GM21786 (cell line): ENCODE measurements around the gene STX10.
A peak's percentile ranks its signal among the peaks of the same experiment; 100 is the strongest.

Source experiments
- ATAC-seq: cut with Tn5 transposase; IDR thresholded peaks from one replicate; pipeline ENCODE4 v1.9.1; 2021; ENCODE audit not compliant: unreplicated experiment

STX10 gene

GRCh38 chr19:13121551-13122274 lies 28.5 kb downstream of the STX10 start:
- no peak for ATAC-seq

DNA sequence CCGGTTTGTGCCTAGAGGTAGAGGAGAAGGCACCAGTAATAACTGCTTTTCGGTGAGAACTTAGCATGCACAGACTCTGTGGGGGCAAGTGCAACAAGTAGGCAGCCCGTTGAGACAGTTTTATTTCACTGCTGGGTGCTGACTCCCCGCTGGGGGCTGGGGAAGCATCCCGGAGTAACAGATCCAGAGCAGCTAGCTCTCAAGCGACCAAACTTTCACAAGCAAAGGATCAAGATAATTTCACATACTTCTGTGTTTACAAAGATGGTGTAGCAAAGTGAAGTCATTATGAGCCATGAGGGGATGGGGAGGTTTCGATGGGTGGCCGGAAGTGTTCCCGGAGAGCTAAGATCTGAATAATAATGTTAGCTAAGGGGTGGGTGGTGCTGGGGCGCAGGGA lies 29.4 kb downstream of the STX10 start:
- ATAC-seq = no peak

GRCh38 chr19:13120031-13120430 lies 30.1 kb downstream of the STX10 start:
- ATAC-seq = no peak

GRCh38 chr19:13119627-13120026 lies 30.5 kb downstream of the STX10 start:
- no peak for ATAC-seq

DNA sequence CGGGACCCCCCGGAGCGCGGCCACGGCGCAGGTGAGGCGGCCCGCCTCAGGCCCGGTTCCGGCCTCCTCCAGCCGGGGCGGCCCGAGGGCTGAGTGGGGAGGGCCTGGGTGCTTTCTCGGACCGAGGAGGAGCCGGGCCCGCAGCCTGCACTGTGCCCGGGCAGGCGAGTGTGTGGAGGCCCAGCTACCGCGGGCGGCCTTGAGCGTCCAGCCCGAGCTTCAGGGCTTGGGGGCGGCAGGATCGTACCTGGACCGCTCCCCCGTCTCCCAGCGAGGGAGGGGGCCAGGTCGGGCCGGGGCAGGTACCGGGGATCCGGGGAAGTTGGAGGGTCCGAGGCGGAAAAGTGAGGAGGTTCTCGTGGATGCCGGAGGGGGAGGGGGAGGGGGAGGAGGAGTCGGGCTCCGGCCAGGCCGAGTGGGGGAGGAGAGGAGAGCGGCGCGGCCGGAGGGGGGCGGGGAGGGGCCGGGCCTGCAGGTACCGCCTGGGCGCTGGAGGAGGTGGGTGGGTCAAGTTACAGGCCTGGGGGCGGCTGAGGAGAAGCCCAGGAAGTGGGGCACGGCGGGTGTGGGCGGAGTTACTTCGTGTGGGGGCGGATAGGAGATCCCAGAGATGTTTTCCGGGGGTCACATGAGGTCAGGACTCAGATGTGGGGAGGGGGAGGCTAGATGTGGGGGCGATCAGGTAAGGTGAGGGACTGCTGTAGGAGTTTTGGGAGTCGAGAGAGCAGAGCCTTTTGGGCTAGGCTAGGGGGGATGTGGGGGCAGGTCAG lies 31.6 kb downstream of the STX10 start:
- no peak for ATAC-seq

DNA sequence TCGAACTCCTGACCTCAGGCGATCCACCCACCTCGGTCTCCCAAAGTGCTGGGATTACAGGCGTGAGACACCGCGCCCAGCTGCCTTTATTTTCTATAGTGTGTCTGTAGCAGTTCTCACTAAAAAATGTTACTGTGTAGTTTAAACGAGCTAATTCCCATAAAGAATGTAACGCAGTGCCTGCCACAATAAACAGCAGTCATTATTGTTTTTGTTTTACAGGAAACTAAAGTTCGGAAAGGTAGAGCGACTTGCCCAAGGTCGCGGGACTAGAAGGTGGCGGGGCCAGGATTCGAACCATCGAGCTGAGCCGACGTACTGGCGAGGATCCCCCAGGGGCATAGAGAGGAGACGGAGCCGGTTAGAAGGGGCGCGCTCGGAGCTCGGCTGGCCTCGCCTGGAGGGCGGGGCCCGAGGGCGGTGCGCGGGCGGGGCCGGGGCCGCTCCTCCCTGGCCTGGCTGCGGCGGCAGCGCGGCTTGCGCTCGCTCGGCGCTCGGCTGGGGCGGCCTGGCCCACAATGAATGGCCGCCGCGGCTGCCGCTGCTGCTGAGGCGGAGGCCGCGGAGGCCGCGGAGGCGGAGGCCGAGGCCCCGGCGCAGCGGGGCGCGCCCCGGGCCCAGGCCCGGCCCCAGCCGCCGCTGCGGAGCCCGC lies 32.3 kb downstream of the STX10 start, which contains the start of gene NACC1:
TSS of gene NACC1 (plus strand) at position 493 of the 652 bp plus-strand sequence. CDS start 16,944 bp downstream, outside the sequence.
- ATAC-seq = peak; percentile 36

- ATAC-seq = no peak
These were observed 32.9 kb downstream of the STX10 start for GRCh38 chr19:13117176-13117771.

DNA sequence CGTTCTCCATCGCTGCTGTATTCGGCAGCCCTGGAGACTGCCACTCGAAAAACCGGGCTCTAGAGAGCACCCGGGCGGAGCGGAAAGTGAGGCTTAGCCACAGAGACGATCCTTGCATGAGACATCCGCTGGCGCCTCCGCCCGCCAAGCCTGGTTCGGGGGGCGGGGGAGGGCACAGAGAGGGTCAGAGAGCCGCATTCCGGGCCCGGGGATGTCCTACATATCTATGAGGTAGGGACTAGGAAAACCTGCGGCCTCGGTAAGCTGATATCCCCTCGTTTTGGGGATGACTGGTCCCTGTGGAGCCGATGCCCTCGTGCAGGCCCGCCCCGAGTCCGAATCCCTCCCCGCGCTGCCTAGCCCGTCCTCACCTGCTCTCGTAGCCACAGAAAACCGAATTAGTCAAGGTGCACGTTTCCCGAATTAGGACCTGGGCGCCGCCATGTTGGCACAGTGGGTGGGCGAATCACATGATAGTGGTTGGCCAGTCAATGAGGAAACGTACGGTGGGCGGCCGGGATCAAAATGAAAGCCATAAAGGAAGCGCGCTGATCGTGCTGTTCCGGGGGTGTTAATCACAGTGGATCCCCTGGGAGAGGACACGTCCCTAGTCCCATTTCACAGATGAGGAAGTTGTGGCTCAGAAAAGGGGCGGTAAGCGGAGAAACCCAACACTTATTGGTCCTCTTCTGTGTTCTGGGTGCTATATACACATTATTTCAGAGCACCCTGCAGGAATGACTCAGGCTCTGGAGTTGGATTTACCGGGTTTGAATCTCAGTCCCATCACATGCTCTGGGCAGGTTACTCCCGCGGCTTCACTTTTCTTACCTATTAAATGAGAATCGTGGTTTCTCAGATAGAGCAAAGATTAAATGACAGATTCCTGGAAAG lies 33.6 kb downstream of the STX10 start, which contains the start of gene TRMT1:
TSS of gene TRMT1 (minus strand) at position 459 of the 894 bp plus-strand sequence. CDS start at position 118, 341 bp downstream.
- ATAC-seq = peak; percentile 59

- ATAC-seq = no peak
These were observed 34.3 kb downstream of the STX10 start for GRCh38 chr19:13115936-13116281.

DNA sequence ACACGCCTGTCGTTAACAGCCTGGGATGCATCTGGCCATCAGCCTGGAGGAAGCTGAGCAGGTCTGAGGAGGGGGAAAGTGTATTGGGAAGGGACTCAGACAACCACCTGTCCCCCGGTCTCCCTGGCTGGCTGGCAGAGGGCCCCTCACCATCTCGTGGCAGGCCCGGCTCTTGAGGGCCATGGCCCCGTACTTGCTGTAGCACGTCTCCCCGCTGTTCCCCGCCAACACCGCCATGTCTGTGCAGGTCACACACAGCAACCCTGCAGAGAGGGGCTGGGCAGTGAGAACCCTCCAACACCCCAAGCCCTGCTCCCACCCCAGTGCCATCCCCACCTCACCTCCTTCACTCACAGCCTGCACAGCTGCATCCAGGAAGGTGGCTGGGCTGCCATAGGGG lies 37.6 kb downstream of the STX10 start:
- ATAC-seq = no peak

- ATAC-seq = no peak
These were observed 40.0 kb downstream of the STX10 start for GRCh38 chr19:13110099-13110610.

- no peak for ATAC-seq
These were observed 40.6 kb downstream of the STX10 start for GRCh38 chr19:13109361-13110098.

GRCh38 chr19:13104848-13105711 lies 45.1 kb downstream of the STX10 start:
- no peak for ATAC-seq

DNA sequence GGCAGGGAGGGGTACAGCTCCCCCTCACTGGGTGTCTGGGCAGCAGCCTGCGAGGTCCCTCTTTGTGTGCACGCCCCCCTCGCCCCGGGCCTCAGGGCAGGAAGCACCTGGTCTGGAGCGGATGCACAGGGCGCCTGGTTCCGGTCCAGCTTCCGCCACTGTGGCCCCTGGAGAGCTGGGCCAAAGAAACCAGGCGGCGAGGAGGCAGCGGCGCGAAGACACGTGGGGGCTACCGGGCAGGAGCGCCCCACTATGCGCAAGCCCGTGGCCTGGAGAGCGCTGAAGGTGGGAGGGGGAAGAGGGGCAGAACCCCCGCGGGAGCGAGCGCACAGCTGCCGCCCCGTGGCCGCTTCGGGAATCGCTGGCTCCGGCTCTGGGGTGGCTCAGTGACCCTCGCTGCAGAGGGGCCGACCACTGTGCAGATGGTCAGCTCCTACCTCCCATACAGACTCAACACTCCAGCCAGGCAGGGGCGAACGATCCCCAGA lies 45.8 kb downstream of the STX10 start:
- ATAC-seq = no peak

- ATAC-seq = no peak
These were observed 46.4 kb downstream of the STX10 start for GRCh38 chr19:13103581-13104359.

- peak; percentile 38 for ATAC-seq
These were observed 47.3 kb downstream of the STX10 start, which contains the start of gene LYL1 for GRCh38 chr19:13102666-13103580. Gene LYL1, minus strand, starts transcription at chr19:13102858. Its CDS starts 1,687 bp downstream, at chr19:13101171.

DNA sequence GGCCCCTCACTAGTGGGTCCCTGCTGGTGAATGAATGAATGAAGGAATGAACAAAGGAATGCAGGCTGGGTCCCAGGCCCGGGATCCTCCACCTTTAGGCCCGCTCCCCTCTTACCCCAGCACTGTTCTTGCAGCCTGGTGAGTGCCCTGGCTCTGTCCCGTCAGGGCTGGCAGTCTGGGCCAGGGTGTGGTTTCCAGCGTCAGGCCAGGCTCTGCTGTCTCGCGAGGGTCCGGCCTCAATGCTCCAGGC lies 47.8 kb downstream of the STX10 start:
- ATAC-seq = peak; percentile 3
